Measurements from ENCODE around the gene HOXB5.

The HOXB5 gene

GRCh38 chr17:48589060-48589830 is 4.3 kb downstream of the HOXB5 start:
- no peak for DNase-seq (ENCODE audit: low read depth in 2 of 2)

GRCh38 chr17:48588528-48588927 is 5.1 kb downstream of the HOXB5 start:
- no peak for DNase-seq (ENCODE audit: low read depth in 2 of 2)

- no peak for DNase-seq (ENCODE audit: low read depth in 2 of 2)
These were observed 5.5 kb downstream of the HOXB5 start for GRCh38 chr17:48588074-48588415.

- no peak for DNase-seq (ENCODE audit: low read depth in 2 of 2)
These were observed 6.1 kb downstream of the HOXB5 start for GRCh38 chr17:48587276-48588073.

- no peak for DNase-seq (ENCODE audit: low read depth in 2 of 2)
These were observed 7.0 kb downstream of the HOXB5 start for GRCh38 chr17:48586355-48587258.

GRCh38 chr17:48584223-48584741 is 9.3 kb downstream of the HOXB5 start:
- no peak for DNase-seq (ENCODE audit: low read depth in 2 of 2)

- no peak for DNase-seq (ENCODE audit: low read depth in 2 of 2)
These were observed 9.8 kb downstream of the HOXB5 start for GRCh38 chr17:48583708-48584222.

GRCh38 chr17:48582750-48583069 is 10.9 kb downstream of the HOXB5 start:
- DNase-seq (ENCODE audit: low read depth in 2 of 2) = no peak

- DNase-seq (ENCODE audit: low read depth in 2 of 2) = no peak
These were observed 13.6 kb downstream of the HOXB5 start for GRCh38 chr17:48579760-48580554.

GRCh38 chr17:48579471-48579759 is 14.2 kb downstream of the HOXB5 start:
- DNase-seq (ENCODE audit: low read depth in 2 of 2) = no peak

- no peak for DNase-seq (ENCODE audit: low read depth in 2 of 2)
These were observed 14.7 kb downstream of the HOXB5 start for GRCh38 chr17:48578616-48579470.

GRCh38 chr17:48577946-48578615 is 15.5 kb downstream of the HOXB5 start, which contains the start of gene HOXB4:
TSS of gene HOXB4 (minus strand) at chr17:48578350. CDS start at chr17:48578319, 31 bp downstream.
- DNase-seq (ENCODE audit: low read depth in 2 of 2) = no peak

GRCh38 chr17:48577330-48577945 is 16.1 kb downstream of the HOXB5 start:
- DNase-seq (ENCODE audit: low read depth in 2 of 2) = no peak

GRCh38 chr17:48576479-48577309 is 16.9 kb downstream of the HOXB5 start:
- no peak for DNase-seq (ENCODE audit: low read depth in 2 of 2)

GRCh38 chr17:48575673-48576478 is 17.7 kb downstream of the HOXB5 start:
- DNase-seq (ENCODE audit: low read depth in 2 of 2) = no peak

- no peak for DNase-seq (ENCODE audit: low read depth in 2 of 2)
These were observed 18.5 kb downstream of the HOXB5 start for GRCh38 chr17:48575066-48575582.

GRCh38 chr17:48574505-48575065 is 19.0 kb downstream of the HOXB5 start:
- DNase-seq (ENCODE audit: low read depth in 2 of 2) = no peak

Measured in fibroblast of skin of left biceps (primary cell).